ENCODE data around the gene NDUFS2. TPM values are rescaled to one million over a fixed set of nuclear protein-coding genes. Genes with fewer than 3 reads are reported as not detected.
A peak's percentile ranks its signal among the peaks of the same experiment; 100 is the strongest.

NDUFS2 gene
- total RNA-seq = 100 to 1,000 TPM; 148 to 311 TPM

- Histone ChIP-seq H3K36me3 (peaks cover 10% of the 10 kb centered on the region), H3K4me3 (peak within 1 kb of the TSS; percentile 71 to 82), H3K27me3 (no peaks in the 10 kb centered on the region), H3K27ac (peak within 1 kb of the TSS; percentile 93 to 99), H3K9me3 (no peaks in the 10 kb centered on the region), H3K4me1 (peaks cover 0 to 91% of the 10 kb centered on the region in 2 donors)
- TF ChIP-seq CTCF (IDR thresholded peaks at IDR 0.05) = no peak
- DNase-seq (ENCODE audit: low spot score) = peak; percentile 99
Observed at GRCh38 chr1:161201836-161202712, at the start of gene NDUFS2. NDUFS2 (plus strand) TSS chr1:161202367; CDS start chr1:161202386, 19 bp downstream.

- H3K27me3 ChIP-seq = no peaks in the 10 kb centered on the region
- peaks cover 12% of the 10 kb centered on the region for H3K36me3 ChIP-seq
- DNase-seq (ENCODE audit: low spot score) = no peak
- H3K4me1 ChIP-seq = peaks cover 0 to 11% of the 10 kb centered on the region in 2 donors
- peak overlapping the region; percentile 68 to 90 for H3K4me3 ChIP-seq
- no peaks in the 10 kb centered on the region for H3K9me3 ChIP-seq
- TF ChIP-seq CTCF (IDR thresholded peaks at IDR 0.05) = no peak
- peak overlapping the region; percentile 91 to 97 for H3K27ac ChIP-seq
Observed at GRCh38 chr1:161153176-161153575, 49.0 kb upstream of the NDUFS2 start.

- Histone ChIP-seq H3K27me3 (no peaks in the 10 kb centered on the region), H3K9me3 (no peaks in the 10 kb centered on the region), H3K4me3 (peak within 1 kb of the TSS; percentile 68 to 90), H3K27ac (peak within 1 kb of the TSS; percentile 91 to 97), H3K4me1 (peaks cover 0 to 15% of the 10 kb centered on the region in 2 donors), H3K36me3 (peaks cover 12% of the 10 kb centered on the region)
- DNase-seq (ENCODE audit: low spot score) = peak; percentile 83
- no peak for TF ChIP-seq CTCF (IDR thresholded peaks at IDR 0.05)
Observed at GRCh38 chr1:161153682-161154337, 48.4 kb upstream of the NDUFS2 start, which contains the start of gene UFC1. UFC1 (plus strand) TSS chr1:161153978; CDS start chr1:161153998, 20 bp downstream.

- H3K36me3 ChIP-seq = peaks cover 13% of the 10 kb centered on the region
- peaks cover 0 to 42% of the 10 kb centered on the region in 2 donors for H3K4me1 ChIP-seq
- H3K9me3 ChIP-seq = no peaks in the 10 kb centered on the region
- no peak overlapping the region for H3K27ac ChIP-seq
- H3K4me3 ChIP-seq = no peak overlapping the region
- no peak for TF ChIP-seq CTCF (IDR thresholded peaks at IDR 0.05)
- H3K27me3 ChIP-seq = no peaks in the 10 kb centered on the region
- DNase-seq (ENCODE audit: low spot score) = no peak
Observed at GRCh38 chr1:161157867-161158266, 44.3 kb upstream of the NDUFS2 start.

GRCh38 chr1:161158316-161159010 is 43.7 kb upstream of the NDUFS2 start:
- Histone ChIP-seq H3K4me1 (peaks cover 0 to 42% of the 10 kb centered on the region in 2 donors), H3K27me3 (no peaks in the 10 kb centered on the region), H3K36me3 (peaks cover 16% of the 10 kb centered on the region), H3K9me3 (no peaks in the 10 kb centered on the region), H3K4me3 (peak overlapping the region in 1 of 2 donors; percentile 99), H3K27ac (peak overlapping the region; percentile 89 to 96)
- no peak for TF ChIP-seq CTCF (IDR thresholded peaks at IDR 0.05)
- DNase-seq (ENCODE audit: low spot score) = no peak
